H1 (cell line): ENCODE measurements around the gene HILPDA. TPM values are rescaled to one million over a fixed set of nuclear protein-coding genes. Genes with fewer than 3 reads are reported as not detected.

ENCODE experiments used
- BRCA1 ChIP-seq: IDR thresholded peaks from 2 replicates; pipeline ENCODE4 v1.6.1; 2012; ENCODE audit warnings: low read depth, low read length, improper control_type of control experiment
- CHD1 ChIP-seq: IDR thresholded peaks from 2 replicates; pipeline ENCODE4 v1.6.1; 2012; ENCODE audit warnings: low read depth, low read length, improper control_type of control experiment
- CHD2 ChIP-seq: IDR thresholded peaks from 2 replicates; pipeline ENCODE4 v1.6.1; 2012; ENCODE audit warnings: low read length, improper control_type of control experiment
- HDAC2 ChIP-seq, 2 experiments: fragments of 300-600 bp in 1 of 2; sonication (generic) in 1 of 2; IDR thresholded peaks; 2 replicates each; pipeline ENCODE4 v1.6.1; 2011 to 2012; ENCODE audit warnings: low read depth in 2 of 2, low read length in 2 of 2, mild to moderate bottlenecking in 2 of 2, moderate library complexity in 2 of 2, borderline replicate concordance in 1 of 2, inconsistent platforms in 1 of 2
- HDAC6 ChIP-seq: IDR thresholded peaks from one replicate; pipeline ENCODE4 v1.7.1; 2012; ENCODE audit warnings: low read depth, mild to moderate bottlenecking, inconsistent platforms, low read length, moderate library complexity
- POU5F1 ChIP-seq: IDR thresholded peaks from 2 replicates; pipeline ENCODE4 v1.6.1; 2011; ENCODE audit warnings: low read depth, mild to moderate bottlenecking, low read length, moderate library complexity
- SIRT6 ChIP-seq: IDR thresholded peaks from one replicate; pipeline ENCODE4 v1.7.1; 2012; ENCODE audit warnings: low read length, inconsistent platforms
- SP2 ChIP-seq: IDR thresholded peaks from 2 replicates; pipeline ENCODE4 v1.6.1; 2012; ENCODE audit warnings: mild to moderate bottlenecking, low read length, inconsistent platforms
- TBP ChIP-seq: IDR thresholded peaks from 2 replicates; pipeline ENCODE4 v1.6.1; 2011; ENCODE audit warnings: low read depth, low read length, improper control_type of control experiment
- polyA plus RNA-seq, 7 experiments: library from polyadenylated mRNA; depleted of rRNA in 3 of 7; stranded (reverse) in 5 of 7; unstranded in 2 of 7; fragments of >200 nt in 5 of 7; fragments of 200-250 nt in 2 of 7; gene quantifications; 1 replicate in 5 of 7; 2 replicates in 1 of 7; 4 replicates in 1 of 7; pipeline versions ENCODE4 v1.2.1 to v1.2.3, GENCODE V29; 2011 to 2013; ENCODE audit warnings: missing spikeins in 2 of 7, mixed read lengths in 2 of 7
- total RNA-seq: library from RNA; stranded (reverse); fragmentation: NEBNext Ultra II Directional; extraction: Animal tissue kit (Norgen Biotek cat#: 25700); gene quantifications from 2 replicates; pipeline ENCODE4 v1.2.1, GENCODE V29; 2021
- TF ChIP-seq, protein P1 (sequence below): fragments of 300-600 bp; sonication (generic); IDR thresholded peaks from 2 replicates; pipeline ENCODE4 v1.7.1; 2012; ENCODE audit warnings: low read length, moderate library complexity, mild to moderate bottlenecking, inconsistent platforms; ENCODE audit not compliant: insufficient replicate concordance
- TF ChIP-seq, protein P2 (sequence below): IDR thresholded peaks from 2 replicates; pipeline ENCODE4 v1.6.1; 2012; ENCODE audit warnings: inconsistent platforms
- TF ChIP-seq, protein P3 (sequence below): IDR thresholded peaks from 2 replicates; pipeline ENCODE4 v1.6.1; 2012; ENCODE audit warnings: inconsistent platforms

Gene HILPDA
- total and polyA plus RNA-seq, 2 of the 8 experiments (the other 6 are each of a cell fraction or from before 2014, with no cell fraction given) = 35.6 to 80.0 TPM

GRCh38 chr7:128417071-128417470 lies 38.6 kb upstream of the HILPDA start (continued):
- TF ChIP-seq, protein P1, sequence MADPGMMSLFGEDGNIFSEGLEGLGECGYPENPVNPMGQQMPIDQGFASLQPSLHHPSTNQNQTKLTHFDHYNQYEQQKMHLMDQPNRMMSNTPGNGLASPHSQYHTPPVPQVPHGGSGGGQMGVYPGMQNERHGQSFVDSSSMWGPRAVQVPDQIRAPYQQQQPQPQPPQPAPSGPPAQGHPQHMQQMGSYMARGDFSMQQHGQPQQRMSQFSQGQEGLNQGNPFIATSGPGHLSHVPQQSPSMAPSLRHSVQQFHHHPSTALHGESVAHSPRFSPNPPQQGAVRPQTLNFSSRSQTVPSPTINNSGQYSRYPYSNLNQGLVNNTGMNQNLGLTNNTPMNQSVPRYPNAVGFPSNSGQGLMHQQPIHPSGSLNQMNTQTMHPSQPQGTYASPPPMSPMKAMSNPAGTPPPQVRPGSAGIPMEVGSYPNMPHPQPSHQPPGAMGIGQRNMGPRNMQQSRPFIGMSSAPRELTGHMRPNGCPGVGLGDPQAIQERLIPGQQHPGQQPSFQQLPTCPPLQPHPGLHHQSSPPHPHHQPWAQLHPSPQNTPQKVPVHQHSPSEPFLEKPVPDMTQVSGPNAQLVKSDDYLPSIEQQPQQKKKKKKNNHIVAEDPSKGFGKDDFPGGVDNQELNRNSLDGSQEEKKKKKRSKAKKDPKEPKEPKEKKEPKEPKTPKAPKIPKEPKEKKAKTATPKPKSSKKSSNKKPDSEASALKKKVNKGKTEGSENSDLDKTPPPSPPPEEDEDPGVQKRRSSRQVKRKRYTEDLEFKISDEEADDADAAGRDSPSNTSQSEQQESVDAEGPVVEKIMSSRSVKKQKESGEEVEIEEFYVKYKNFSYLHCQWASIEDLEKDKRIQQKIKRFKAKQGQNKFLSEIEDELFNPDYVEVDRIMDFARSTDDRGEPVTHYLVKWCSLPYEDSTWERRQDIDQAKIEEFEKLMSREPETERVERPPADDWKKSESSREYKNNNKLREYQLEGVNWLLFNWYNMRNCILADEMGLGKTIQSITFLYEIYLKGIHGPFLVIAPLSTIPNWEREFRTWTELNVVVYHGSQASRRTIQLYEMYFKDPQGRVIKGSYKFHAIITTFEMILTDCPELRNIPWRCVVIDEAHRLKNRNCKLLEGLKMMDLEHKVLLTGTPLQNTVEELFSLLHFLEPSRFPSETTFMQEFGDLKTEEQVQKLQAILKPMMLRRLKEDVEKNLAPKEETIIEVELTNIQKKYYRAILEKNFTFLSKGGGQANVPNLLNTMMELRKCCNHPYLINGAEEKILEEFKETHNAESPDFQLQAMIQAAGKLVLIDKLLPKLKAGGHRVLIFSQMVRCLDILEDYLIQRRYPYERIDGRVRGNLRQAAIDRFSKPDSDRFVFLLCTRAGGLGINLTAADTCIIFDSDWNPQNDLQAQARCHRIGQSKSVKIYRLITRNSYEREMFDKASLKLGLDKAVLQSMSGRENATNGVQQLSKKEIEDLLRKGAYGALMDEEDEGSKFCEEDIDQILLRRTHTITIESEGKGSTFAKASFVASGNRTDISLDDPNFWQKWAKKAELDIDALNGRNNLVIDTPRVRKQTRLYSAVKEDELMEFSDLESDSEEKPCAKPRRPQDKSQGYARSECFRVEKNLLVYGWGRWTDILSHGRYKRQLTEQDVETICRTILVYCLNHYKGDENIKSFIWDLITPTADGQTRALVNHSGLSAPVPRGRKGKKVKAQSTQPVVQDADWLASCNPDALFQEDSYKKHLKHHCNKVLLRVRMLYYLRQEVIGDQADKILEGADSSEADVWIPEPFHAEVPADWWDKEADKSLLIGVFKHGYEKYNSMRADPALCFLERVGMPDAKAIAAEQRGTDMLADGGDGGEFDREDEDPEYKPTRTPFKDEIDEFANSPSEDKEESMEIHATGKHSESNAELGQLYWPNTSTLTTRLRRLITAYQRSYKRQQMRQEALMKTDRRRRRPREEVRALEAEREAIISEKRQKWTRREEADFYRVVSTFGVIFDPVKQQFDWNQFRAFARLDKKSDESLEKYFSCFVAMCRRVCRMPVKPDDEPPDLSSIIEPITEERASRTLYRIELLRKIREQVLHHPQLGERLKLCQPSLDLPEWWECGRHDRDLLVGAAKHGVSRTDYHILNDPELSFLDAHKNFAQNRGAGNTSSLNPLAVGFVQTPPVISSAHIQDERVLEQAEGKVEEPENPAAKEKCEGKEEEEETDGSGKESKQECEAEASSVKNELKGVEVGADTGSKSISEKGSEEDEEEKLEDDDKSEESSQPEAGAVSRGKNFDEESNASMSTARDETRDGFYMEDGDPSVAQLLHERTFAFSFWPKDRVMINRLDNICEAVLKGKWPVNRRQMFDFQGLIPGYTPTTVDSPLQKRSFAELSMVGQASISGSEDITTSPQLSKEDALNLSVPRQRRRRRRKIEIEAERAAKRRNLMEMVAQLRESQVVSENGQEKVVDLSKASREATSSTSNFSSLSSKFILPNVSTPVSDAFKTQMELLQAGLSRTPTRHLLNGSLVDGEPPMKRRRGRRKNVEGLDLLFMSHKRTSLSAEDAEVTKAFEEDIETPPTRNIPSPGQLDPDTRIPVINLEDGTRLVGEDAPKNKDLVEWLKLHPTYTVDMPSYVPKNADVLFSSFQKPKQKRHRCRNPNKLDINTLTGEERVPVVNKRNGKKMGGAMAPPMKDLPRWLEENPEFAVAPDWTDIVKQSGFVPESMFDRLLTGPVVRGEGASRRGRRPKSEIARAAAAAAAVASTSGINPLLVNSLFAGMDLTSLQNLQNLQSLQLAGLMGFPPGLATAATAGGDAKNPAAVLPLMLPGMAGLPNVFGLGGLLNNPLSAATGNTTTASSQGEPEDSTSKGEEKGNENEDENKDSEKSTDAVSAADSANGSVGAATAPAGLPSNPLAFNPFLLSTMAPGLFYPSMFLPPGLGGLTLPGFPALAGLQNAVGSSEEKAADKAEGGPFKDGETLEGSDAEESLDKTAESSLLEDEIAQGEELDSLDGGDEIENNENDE = no peak
- TF ChIP-seq, protein P2, sequence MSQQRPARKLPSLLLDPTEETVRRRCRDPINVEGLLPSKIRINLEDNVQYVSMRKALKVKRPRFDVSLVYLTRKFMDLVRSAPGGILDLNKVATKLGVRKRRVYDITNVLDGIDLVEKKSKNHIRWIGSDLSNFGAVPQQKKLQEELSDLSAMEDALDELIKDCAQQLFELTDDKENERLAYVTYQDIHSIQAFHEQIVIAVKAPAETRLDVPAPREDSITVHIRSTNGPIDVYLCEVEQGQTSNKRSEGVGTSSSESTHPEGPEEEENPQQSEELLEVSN = no peak
- no peak for TF ChIP-seq CHD1
- TF ChIP-seq CHD2 = no peak
- TF ChIP-seq SP2 = no peak
- TF ChIP-seq TBP = no peak
- TF ChIP-seq, protein P3, sequence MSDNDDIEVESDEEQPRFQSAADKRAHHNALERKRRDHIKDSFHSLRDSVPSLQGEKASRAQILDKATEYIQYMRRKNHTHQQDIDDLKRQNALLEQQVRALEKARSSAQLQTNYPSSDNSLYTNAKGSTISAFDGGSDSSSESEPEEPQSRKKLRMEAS = no peak
- no peak for TF ChIP-seq HDAC2 (IDR thresholded peaks at IDR 0.05; ENCODE audit: borderline replicate concordance in 1 of 2, low read depth in 2 of 2, low read length in 2 of 2)
- TF ChIP-seq BRCA1 = no peak
- TF ChIP-seq HDAC6 = no peak
- no peak for TF ChIP-seq SIRT6
- no peak for TF ChIP-seq POU5F1
